ENCODE measurements around the gene LCE2D.

The LCE2D gene

DNA sequence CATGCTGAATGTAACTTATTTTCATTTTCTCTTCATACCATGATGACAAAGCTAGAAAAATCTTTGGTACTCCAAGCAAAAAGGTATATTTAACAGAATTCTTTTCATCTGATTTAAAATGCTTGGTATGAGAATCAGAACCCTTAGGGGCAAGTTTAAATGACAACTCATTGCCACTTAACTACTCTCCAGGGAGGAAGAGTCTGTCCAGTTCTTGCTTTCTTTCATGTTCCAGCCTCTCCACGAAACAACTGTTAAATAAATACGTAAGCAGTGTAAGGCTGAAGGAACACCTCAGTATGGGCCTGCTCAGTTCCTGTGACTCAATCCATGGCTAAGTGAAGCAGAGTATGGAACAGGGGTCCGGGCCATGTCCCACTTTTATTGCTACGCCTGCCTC is 36.6 kb downstream of the LCE2D start:
- DNase-seq: no peak

DNA sequence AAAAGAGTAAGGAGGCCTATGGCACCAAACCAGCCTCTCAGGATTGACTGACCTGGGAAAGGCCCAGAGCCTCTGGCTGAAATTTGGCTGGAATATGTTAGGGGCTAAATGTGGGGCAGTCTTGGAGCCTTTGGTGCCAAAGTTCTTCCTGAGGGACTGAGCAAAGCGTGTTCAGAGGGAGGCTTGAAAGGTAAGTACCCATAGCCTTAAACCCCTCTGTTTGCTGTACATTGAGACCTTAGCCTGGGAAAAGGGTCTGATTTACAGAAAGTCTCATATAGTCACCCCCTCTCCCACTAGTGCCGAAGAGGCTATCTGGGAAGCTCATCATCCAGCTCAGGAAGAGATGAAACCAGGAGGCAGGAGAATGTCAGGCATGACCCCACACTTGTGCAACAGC is 44.7 kb downstream of the LCE2D start, which contains the start of gene LCE4A:
Gene LCE4A, plus strand, starts transcription at position 301 of the 400 bp plus-strand sequence. CDS start 916 bp downstream, outside the sequence.
- no peak for DNase-seq

Measured in SHP77 (cell line).